Measurements from ENCODE around the gene TMEM151B.
"Not testable (repeated sequence)": the region's sequence is repeated elsewhere in the genome, so short reads cannot be mapped to it uniquely, and the experiment has no call there.

Gene TMEM151B

GRCh38 chr6:44269921-44270525 lies at the start of gene TMEM151B:
TMEM151B (plus strand) TSS chr6:44270450; CDS start chr6:44270743, 293 bp downstream.
- DNase-seq (ENCODE audit: low read depth): no peak

- DNase-seq (ENCODE audit: low read depth): no peak
Measured at GRCh38 chr6:44220913-44221290, 49.3 kb upstream of the TMEM151B start.

- peak; percentile 52 for DNase-seq (ENCODE audit: low read depth)
Measured at GRCh38 chr6:44221291-44221960, 48.8 kb upstream of the TMEM151B start.

GRCh38 chr6:44221961-44222335 lies 48.3 kb upstream of the TMEM151B start:
- DNase-seq (ENCODE audit: low read depth): no peak

GRCh38 chr6:44222486-44223318 lies 47.5 kb upstream of the TMEM151B start:
- no peak for DNase-seq (ENCODE audit: low read depth)

GRCh38 chr6:44223319-44224028 lies 46.8 kb upstream of the TMEM151B start, which contains the start of gene SLC29A1:
SLC29A1 (plus strand) TSS chr6:44223595; CDS start chr6:44227314, 3,719 bp downstream.
- peak; percentile 82 for DNase-seq (ENCODE audit: low read depth)

GRCh38 chr6:44224029-44224964 lies 46.0 kb upstream of the TMEM151B start:
- DNase-seq (ENCODE audit: low read depth): no peak

- no peak for DNase-seq (ENCODE audit: low read depth)
Measured at GRCh38 chr6:44224965-44225305, 45.3 kb upstream of the TMEM151B start.

- no peak for DNase-seq (ENCODE audit: low read depth)
Measured at GRCh38 chr6:44225579-44226325, 44.5 kb upstream of the TMEM151B start.

GRCh38 chr6:44226368-44227147 lies 43.7 kb upstream of the TMEM151B start:
- DNase-seq (ENCODE audit: low read depth): no peak

- DNase-seq (ENCODE audit: low read depth): no peak
Measured at GRCh38 chr6:44227148-44227793, 43.0 kb upstream of the TMEM151B start.

- no peak for DNase-seq (ENCODE audit: low read depth)
Measured at GRCh38 chr6:44228031-44228430, 42.2 kb upstream of the TMEM151B start.

- no peak for DNase-seq (ENCODE audit: low read depth)
Measured at GRCh38 chr6:44228433-44228832, 41.8 kb upstream of the TMEM151B start.

GRCh38 chr6:44228836-44229235 lies 41.4 kb upstream of the TMEM151B start:
- DNase-seq (ENCODE audit: low read depth): no peak

- DNase-seq (ENCODE audit: low read depth): no peak
Measured at GRCh38 chr6:44229376-44230033, 40.7 kb upstream of the TMEM151B start.

- no peak for DNase-seq (ENCODE audit: low read depth)
Measured at GRCh38 chr6:44230034-44230675, 40.1 kb upstream of the TMEM151B start.

- DNase-seq (ENCODE audit: low read depth): not testable (repeated sequence)
Measured at GRCh38 chr6:44231426-44231825, 38.8 kb upstream of the TMEM151B start.

Measured in stimulated activated CD4-positive, alpha-beta T cell treated with anti-CD3 and anti-CD28 coated beads, Interleukin-2, amount 100 ng/mL, for 4 hours (primary cell).